WTC11 (cell line): ENCODE measurements around the gene COL5A1.

ENCODE experiments used
- GRHL2 ChIP-seq: fragments of 250-450 bp; sonication (Bioruptor Pico); IDR thresholded peaks from 2 replicates; pipeline ENCODE4 v1.8.0; 2022; ENCODE audit warnings: mild to moderate bottlenecking, moderate library complexity; ENCODE audit not compliant: insufficient replicate concordance, severe bottlenecking
- TEAD4 ChIP-seq: sonication (generic); formaldehyde crosslinking; IDR thresholded peaks from 2 replicates; pipeline ENCODE4 v1.8.0; 2022; ENCODE audit warnings: mild to moderate bottlenecking, missing genetic modification reagents
- TF ChIP-seq, protein P1 (sequence below): sonication (generic); formaldehyde crosslinking; IDR thresholded peaks from 2 replicates; pipeline ENCODE4 v1.8.1; 2023; ENCODE audit warnings: mild to moderate bottlenecking, missing genetic modification reagents, moderate library complexity
- TF ChIP-seq, protein P2 (sequence below): fragments of 200-600 bp; IDR thresholded peaks from 2 replicates; pipeline ENCODE4 v1.8.0; 2022; ENCODE audit warnings: antibody characterized with exemption
- TF ChIP-seq, protein P3 (sequence below): sonication (generic); formaldehyde crosslinking; conservative IDR thresholded peaks from 2 replicates; pipeline ENCODE4 v1.8.1; 2022; ENCODE audit warnings: mild to moderate bottlenecking, missing genetic modification reagents

DNA sequence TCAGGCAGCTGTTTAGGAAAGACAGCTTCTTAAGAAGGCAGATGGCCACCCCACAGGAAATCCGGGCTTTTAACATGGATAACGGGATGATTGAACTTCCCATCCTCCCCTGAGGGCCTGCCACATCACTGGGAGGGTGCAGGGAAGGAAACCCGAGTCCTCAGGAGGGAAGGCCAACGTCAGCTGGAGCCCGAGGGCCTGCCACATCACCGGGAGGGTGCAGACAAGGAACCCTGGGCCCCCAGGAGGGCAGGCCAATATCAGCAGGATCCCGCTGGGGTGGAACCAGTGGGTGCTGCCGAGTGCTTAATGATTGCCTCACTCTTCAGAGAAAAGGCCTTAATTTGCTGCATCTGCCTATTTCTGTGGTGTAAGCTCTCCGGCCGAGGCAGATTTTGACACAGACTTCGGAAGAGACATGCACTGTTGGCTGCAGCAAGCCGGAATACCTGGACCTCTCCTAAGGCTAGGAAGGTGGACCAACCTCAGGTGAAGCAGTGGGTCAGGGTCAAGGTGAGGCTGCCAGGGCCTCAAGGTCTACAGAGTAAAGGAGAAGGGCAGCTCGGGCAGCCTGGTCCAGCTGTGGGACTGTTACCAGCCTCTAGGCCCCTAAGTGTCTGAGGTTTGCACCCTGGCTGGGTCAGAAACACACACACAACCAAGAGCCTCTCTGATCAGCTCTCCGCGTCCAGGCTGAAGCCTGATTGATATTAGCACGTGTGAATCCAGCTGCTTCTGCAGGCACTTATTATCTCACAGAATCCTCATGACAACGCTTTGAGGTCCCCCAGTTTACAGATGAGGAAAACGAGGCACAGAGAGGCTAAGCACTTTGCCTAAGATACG lies 14.8 kb upstream of the COL5A1 start:
- TF ChIP-seq, protein P1, sequence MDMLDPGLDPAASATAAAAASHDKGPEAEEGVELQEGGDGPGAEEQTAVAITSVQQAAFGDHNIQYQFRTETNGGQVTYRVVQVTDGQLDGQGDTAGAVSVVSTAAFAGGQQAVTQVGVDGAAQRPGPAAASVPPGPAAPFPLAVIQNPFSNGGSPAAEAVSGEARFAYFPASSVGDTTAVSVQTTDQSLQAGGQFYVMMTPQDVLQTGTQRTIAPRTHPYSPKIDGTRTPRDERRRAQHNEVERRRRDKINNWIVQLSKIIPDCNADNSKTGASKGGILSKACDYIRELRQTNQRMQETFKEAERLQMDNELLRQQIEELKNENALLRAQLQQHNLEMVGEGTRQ (CRISPR knock-in tag) = no peak
- TF ChIP-seq TEAD4 (CRISPR knock-in tag) (no peak), GRHL2 (CRISPR knock-in tag) (no peak)
- TF ChIP-seq, protein P2, sequence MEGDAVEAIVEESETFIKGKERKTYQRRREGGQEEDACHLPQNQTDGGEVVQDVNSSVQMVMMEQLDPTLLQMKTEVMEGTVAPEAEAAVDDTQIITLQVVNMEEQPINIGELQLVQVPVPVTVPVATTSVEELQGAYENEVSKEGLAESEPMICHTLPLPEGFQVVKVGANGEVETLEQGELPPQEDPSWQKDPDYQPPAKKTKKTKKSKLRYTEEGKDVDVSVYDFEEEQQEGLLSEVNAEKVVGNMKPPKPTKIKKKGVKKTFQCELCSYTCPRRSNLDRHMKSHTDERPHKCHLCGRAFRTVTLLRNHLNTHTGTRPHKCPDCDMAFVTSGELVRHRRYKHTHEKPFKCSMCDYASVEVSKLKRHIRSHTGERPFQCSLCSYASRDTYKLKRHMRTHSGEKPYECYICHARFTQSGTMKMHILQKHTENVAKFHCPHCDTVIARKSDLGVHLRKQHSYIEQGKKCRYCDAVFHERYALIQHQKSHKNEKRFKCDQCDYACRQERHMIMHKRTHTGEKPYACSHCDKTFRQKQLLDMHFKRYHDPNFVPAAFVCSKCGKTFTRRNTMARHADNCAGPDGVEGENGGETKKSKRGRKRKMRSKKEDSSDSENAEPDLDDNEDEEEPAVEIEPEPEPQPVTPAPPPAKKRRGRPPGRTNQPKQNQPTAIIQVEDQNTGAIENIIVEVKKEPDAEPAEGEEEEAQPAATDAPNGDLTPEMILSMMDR = no peak
- TF ChIP-seq, protein P3, sequence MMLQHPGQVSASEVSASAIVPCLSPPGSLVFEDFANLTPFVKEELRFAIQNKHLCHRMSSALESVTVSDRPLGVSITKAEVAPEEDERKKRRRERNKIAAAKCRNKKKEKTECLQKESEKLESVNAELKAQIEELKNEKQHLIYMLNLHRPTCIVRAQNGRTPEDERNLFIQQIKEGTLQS (CRISPR knock-in tag) = no peak
